KMS-11 (cell line): Measurements from ENCODE around the gene AGAP1.

Source experiments
- H2AFZ ChIP-seq: fragments of 200-600 bp; sonication (generic); 2 replicates; pipeline ENCODE4 v1.6.1; 2016; ENCODE audit warnings: antibody characterized with exemption, mixed run types, low read depth
- H3K27ac ChIP-seq: fragments of 200-600 bp; sonication (generic); 2 replicates; pipeline ENCODE4 v1.6.1; 2016; ENCODE audit warnings: mild to moderate bottlenecking, mixed run types
- H3K27me3 ChIP-seq: fragments of 200-600 bp; sonication (generic); 2 replicates; pipeline ENCODE4 v1.6.1; 2017; ENCODE audit warnings: mild to moderate bottlenecking, low read depth, mixed run types, moderate library complexity; ENCODE audit not compliant: insufficient read depth
- H3K36me3 ChIP-seq: fragments of 200-600 bp; sonication (generic); 2 replicates; pipeline ENCODE4 v1.6.1; 2017; ENCODE audit warnings: mild to moderate bottlenecking, mixed run types; ENCODE audit not compliant: insufficient read depth
- H3K4me1 ChIP-seq: fragments of 200-600 bp; sonication (generic); 2 replicates; pipeline ENCODE4 v1.6.1; 2016; ENCODE audit warnings: mild to moderate bottlenecking, low read depth, mixed run types; ENCODE audit not compliant: poor library complexity, severe bottlenecking
- H3K4me2 ChIP-seq: fragments of 200-600 bp; sonication (generic); 2 replicates; pipeline ENCODE4 v1.7.0; 2016; ENCODE audit warnings: mild to moderate bottlenecking, mixed run types
- H3K4me3 ChIP-seq: fragments of 200-600 bp; sonication (generic); IDR thresholded peaks from 2 replicates; pipeline ENCODE4 v1.6.1; 2017; ENCODE audit warnings: low read depth, low read length, mixed read lengths; ENCODE audit not compliant: insufficient read depth
- H3K79me2 ChIP-seq: fragments of 200-600 bp; sonication (generic); 2 replicates; pipeline ENCODE4 v1.6.1; 2016; ENCODE audit warnings: low read depth, mixed run types; ENCODE audit not compliant: insufficient read depth
- H3K9ac ChIP-seq: fragments of 200-600 bp; sonication (generic); 2 replicates; pipeline ENCODE4 v1.6.1; 2016; ENCODE audit warnings: mild to moderate bottlenecking, mixed run types
- H4K20me1 ChIP-seq: fragments of 200-600 bp; sonication (generic); 2 replicates; pipeline ENCODE4 v1.6.1; 2016; ENCODE audit warnings: mild to moderate bottlenecking, mixed run types; ENCODE audit not compliant: insufficient read depth
- TF ChIP-seq, protein P1 (sequence below): fragments of 200-600 bp; sonication (generic); conservative IDR thresholded peaks from 2 replicates; pipeline ENCODE4 v1.6.1; 2017; ENCODE audit warnings: low read depth, mild to moderate bottlenecking, antibody characterized with exemption, low read length, moderate library complexity, mixed read lengths

Gene AGAP1

GRCh38 chr2:235595422-235596010 lies 101.7 kb downstream of the AGAP1 start:
- H4K20me1 ChIP-seq, result peaks cover 10% of the 10 kb centered on the region; the same call in 1 of the 2 replicates
- H3K4me3 ChIP-seq, result no peak overlapping the region
- peak overlapping the region; percentile 76 for H3K4me2 ChIP-seq
- H2AFZ ChIP-seq, result no peak overlapping the region
- no peaks in the 10 kb centered on the region for H3K36me3 ChIP-seq
- H3K9ac ChIP-seq, result no peak overlapping the region
- H3K79me2 ChIP-seq, result peaks cover 41% of the 10 kb centered on the region; the same call in 1 of the 2 replicates
- H3K27ac ChIP-seq, result no peak overlapping the region
- peaks cover 41% of the 10 kb centered on the region for H3K4me1 ChIP-seq
- H3K27me3 ChIP-seq, result no peaks in the 10 kb centered on the region
- TF ChIP-seq, protein P1, sequence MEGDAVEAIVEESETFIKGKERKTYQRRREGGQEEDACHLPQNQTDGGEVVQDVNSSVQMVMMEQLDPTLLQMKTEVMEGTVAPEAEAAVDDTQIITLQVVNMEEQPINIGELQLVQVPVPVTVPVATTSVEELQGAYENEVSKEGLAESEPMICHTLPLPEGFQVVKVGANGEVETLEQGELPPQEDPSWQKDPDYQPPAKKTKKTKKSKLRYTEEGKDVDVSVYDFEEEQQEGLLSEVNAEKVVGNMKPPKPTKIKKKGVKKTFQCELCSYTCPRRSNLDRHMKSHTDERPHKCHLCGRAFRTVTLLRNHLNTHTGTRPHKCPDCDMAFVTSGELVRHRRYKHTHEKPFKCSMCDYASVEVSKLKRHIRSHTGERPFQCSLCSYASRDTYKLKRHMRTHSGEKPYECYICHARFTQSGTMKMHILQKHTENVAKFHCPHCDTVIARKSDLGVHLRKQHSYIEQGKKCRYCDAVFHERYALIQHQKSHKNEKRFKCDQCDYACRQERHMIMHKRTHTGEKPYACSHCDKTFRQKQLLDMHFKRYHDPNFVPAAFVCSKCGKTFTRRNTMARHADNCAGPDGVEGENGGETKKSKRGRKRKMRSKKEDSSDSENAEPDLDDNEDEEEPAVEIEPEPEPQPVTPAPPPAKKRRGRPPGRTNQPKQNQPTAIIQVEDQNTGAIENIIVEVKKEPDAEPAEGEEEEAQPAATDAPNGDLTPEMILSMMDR, result peak; percentile 88

GRCh38 chr2:235596272-235596671 lies 102.4 kb downstream of the AGAP1 start:
- H4K20me1 ChIP-seq, result peaks cover 10% of the 10 kb centered on the region; the same call in 1 of the 2 replicates

DNA sequence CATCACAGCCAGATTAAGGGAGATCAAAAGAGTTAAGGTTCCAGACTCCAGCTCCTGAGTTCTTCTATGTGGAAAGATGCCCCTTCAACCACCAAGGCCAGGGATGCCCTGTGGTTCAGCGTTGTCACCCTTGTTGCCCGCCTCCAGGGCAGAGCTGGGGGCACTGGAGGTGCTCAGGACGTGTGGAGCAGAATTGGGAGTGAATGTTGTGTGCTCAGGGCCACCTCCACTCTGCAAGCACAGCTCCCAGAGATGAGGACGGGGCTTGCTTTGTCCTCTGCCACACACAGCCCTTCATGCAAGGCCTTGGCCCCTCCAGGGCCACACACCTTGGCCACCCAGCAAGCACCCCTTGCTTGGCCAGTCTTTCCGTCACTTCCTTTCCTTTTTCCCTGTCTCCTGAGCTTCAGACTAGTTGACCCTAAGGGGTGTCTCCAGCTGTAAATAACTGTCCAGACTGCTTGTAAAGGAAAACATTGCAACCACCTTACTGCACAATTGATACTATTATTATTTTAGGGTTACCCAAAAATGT lies 103.3 kb downstream of the AGAP1 start:
- Histone ChIP-seq H3K4me1 (peaks cover 56% of the 10 kb centered on the region), H4K20me1 (peaks cover 10% of the 10 kb centered on the region; the same call in 1 of the 2 replicates), H3K79me2 (peaks cover 41% of the 10 kb centered on the region; the same call in 1 of the 2 replicates)

More at GRCh38 chr2:235596272-235596671, 102.4 kb downstream of the AGAP1 start:
- H3K27ac ChIP-seq, result no peak overlapping the region
- H2AFZ ChIP-seq, result no peak overlapping the region
- H3K36me3 ChIP-seq, result no peaks in the 10 kb centered on the region
- H3K4me1 ChIP-seq, result peaks cover 49% of the 10 kb centered on the region
- TF ChIP-seq, protein P1, result no peak
- H3K4me3 ChIP-seq, result no peak overlapping the region
- no peak overlapping the region for H3K4me2 ChIP-seq
- no peaks in the 10 kb centered on the region for H3K27me3 ChIP-seq
- peaks cover 41% of the 10 kb centered on the region; the same call in 1 of the 2 replicates for H3K79me2 ChIP-seq
- no peak overlapping the region for H3K9ac ChIP-seq

GRCh38 chr2:235598026-235598425 lies 104.2 kb downstream of the AGAP1 start:
- Histone ChIP-seq H3K4me2 (no peak overlapping the region), H3K27me3 (no peaks in the 10 kb centered on the region), H4K20me1 (peaks cover 10% of the 10 kb centered on the region; the same call in 1 of the 2 replicates), H3K9ac (no peak overlapping the region), H3K79me2 (peaks cover 45% of the 10 kb centered on the region; the same call in 1 of the 2 replicates), H3K36me3 (no peaks in the 10 kb centered on the region), H3K27ac (no peak overlapping the region), H3K4me1 (peaks cover 65% of the 10 kb centered on the region), H3K4me3 (no peak overlapping the region), H2AFZ (no peak overlapping the region)
- TF ChIP-seq, protein P1, result no peak

More for the DNA sequence above, 103.3 kb downstream of the AGAP1 start:
- H3K9ac ChIP-seq, result no peak overlapping the region
- no peak overlapping the region for H3K27ac ChIP-seq
- H3K4me2 ChIP-seq, result no peak overlapping the region
- no peak overlapping the region for H2AFZ ChIP-seq
- H3K36me3 ChIP-seq, result no peaks in the 10 kb centered on the region
- TF ChIP-seq, protein P1, result no peak
- H3K27me3 ChIP-seq, result no peaks in the 10 kb centered on the region
- H3K4me3 ChIP-seq, result no peak overlapping the region
